HepG2 (cell line): ENCODE data around the gene ZNF318. TPM values are rescaled to one million over a fixed set of nuclear protein-coding genes. Genes with fewer than 3 reads are reported as not detected.

ENCODE experiments used
- ARNTL ChIP-seq: sonication (generic); formaldehyde crosslinking; IDR thresholded peaks from 2 replicates; pipeline ENCODE4 v1.4.0; 2020; ENCODE audit warnings: mild to moderate bottlenecking, missing genetic modification reagents
- ATF7 ChIP-seq, 2 experiments: fragments of 450-650 bp in 1 of 2; sonication (generic) in 1 of 2; formaldehyde crosslinking in 1 of 2; IDR thresholded peaks; 2 replicates each; pipeline versions ENCODE4 v1.4.0 to v1.6.1; 2016 to 2020; ENCODE audit warnings: antibody characterized with exemption in 1 of 2, mild to moderate bottlenecking in 1 of 2, missing genetic modification reagents in 1 of 2
- CHD4 ChIP-seq: fragments of 200-600 bp; sonication (generic); IDR thresholded peaks from 2 replicates; pipeline ENCODE4 v1.7.0; 2017; ENCODE audit warnings: mild to moderate bottlenecking, low read length, borderline replicate concordance
- HNRNPUL1 ChIP-seq: fragments of 200-400 bp; formaldehyde crosslinking; IDR thresholded peaks from 2 replicates; pipeline ENCODE4 v1.6.1; 2017; ENCODE audit warnings: low read depth, mild to moderate bottlenecking, low read length, moderate library complexity
- HOXA5 ChIP-seq: sonication (generic); formaldehyde crosslinking; IDR thresholded peaks from 2 replicates; pipeline ENCODE4 v1.4.0; 2020; ENCODE audit warnings: missing genetic modification reagents
- IRX3 ChIP-seq: sonication (generic); formaldehyde crosslinking; IDR thresholded peaks from 2 replicates; pipeline ENCODE4 v1.8.1; 2023; ENCODE audit warnings: mild to moderate bottlenecking, low read depth, missing genetic modification reagents, borderline replicate concordance
- KDM6A ChIP-seq: IDR thresholded peaks from 2 replicates; pipeline ENCODE4 v1.6.1; 2016; ENCODE audit warnings: low read depth
- KLF6 ChIP-seq: IDR thresholded peaks from 2 replicates; pipeline ENCODE4 v1.8.0; 2016; ENCODE audit warnings: missing biosample characterization, missing genetic modification reagents
- KMT2B ChIP-seq: IDR thresholded peaks from 2 replicates; pipeline ENCODE4 v1.6.1; 2016; ENCODE audit warnings: missing genetic modification reagents, missing compliant biosample characterization
- MEIS2 ChIP-seq: sonication (generic); formaldehyde crosslinking; IDR thresholded peaks from 2 replicates; pipeline ENCODE4 v1.9.0; 2021; ENCODE audit warnings: mild to moderate bottlenecking, missing genetic modification reagents
- PTBP1 ChIP-seq: fragments of 200-400 bp; formaldehyde crosslinking; IDR thresholded peaks from 2 replicates; pipeline ENCODE4 v1.6.1; 2018; ENCODE audit warnings: low read length, low read depth; ENCODE audit not compliant: poor library complexity, severe bottlenecking
- RXRA ChIP-seq: sonication (generic); formaldehyde crosslinking; IDR thresholded peaks from 2 replicates; pipeline ENCODE4 v1.5.1; 2020; ENCODE audit warnings: missing genetic modification reagents
- SIN3A ChIP-seq: IDR thresholded peaks from 2 replicates; pipeline ENCODE4 v1.6.1; 2011; ENCODE audit warnings: low read depth, mild to moderate bottlenecking, control low read depth, low read length, borderline replicate concordance
- SP140L ChIP-seq: sonication (generic); formaldehyde crosslinking; IDR thresholded peaks from 2 replicates; pipeline ENCODE4 v1.4.0; 2020; ENCODE audit warnings: missing genetic modification reagents, borderline replicate concordance
- TRIM24 ChIP-seq: sonication (generic); formaldehyde crosslinking; IDR thresholded peaks from 2 replicates; pipeline ENCODE4 v1.8.0; 2022; ENCODE audit warnings: mild to moderate bottlenecking, missing genetic modification reagents
- ZBTB3 ChIP-seq: sonication (generic); formaldehyde crosslinking; IDR thresholded peaks from 2 replicates; pipeline ENCODE4 v1.4.0; 2020; ENCODE audit warnings: low read depth, mild to moderate bottlenecking, moderate library complexity, missing genetic modification reagents, borderline replicate concordance
- ZC3H4 ChIP-seq: sonication (generic); formaldehyde crosslinking; IDR thresholded peaks from 2 replicates; pipeline ENCODE4 v1.4.0; 2020; ENCODE audit warnings: missing genetic modification reagents, borderline replicate concordance
- ZMYM2 ChIP-seq: sonication (generic); formaldehyde crosslinking; IDR thresholded peaks from 2 replicates; pipeline ENCODE4 v1.8.0; 2022; ENCODE audit warnings: mild to moderate bottlenecking, missing genetic modification reagents
- ZNF138 ChIP-seq: sonication (generic); formaldehyde crosslinking; IDR thresholded peaks from 2 replicates; pipeline ENCODE4 v1.5.0; 2020; ENCODE audit warnings: mild to moderate bottlenecking, low read depth, missing genetic modification reagents
- ZNF530 ChIP-seq: sonication (generic); formaldehyde crosslinking; IDR thresholded peaks from 2 replicates; pipeline ENCODE4 v1.5.0; 2020; ENCODE audit warnings: low read depth, mild to moderate bottlenecking, missing genetic modification reagents
- ZNF589 ChIP-seq: sonication (generic); formaldehyde crosslinking; conservative IDR thresholded peaks from 2 replicates; pipeline ENCODE4 v1.8.0; 2022; ENCODE audit warnings: mild to moderate bottlenecking, moderate library complexity, missing genetic modification reagents
- ZNF670 ChIP-seq: sonication (generic); formaldehyde crosslinking; IDR thresholded peaks from 2 replicates; pipeline ENCODE4 v1.8.0; 2022; ENCODE audit warnings: mild to moderate bottlenecking, missing genetic modification reagents, borderline replicate concordance
- ZNF790 ChIP-seq: sonication (generic); formaldehyde crosslinking; IDR thresholded peaks from 2 replicates; pipeline ENCODE4 v1.8.0; 2022; ENCODE audit warnings: missing genetic modification reagents, mild to moderate bottlenecking, borderline replicate concordance
- ZSCAN29 ChIP-seq: sonication (generic); formaldehyde crosslinking; conservative IDR thresholded peaks from 2 replicates; pipeline ENCODE4 v1.4.0; 2020; ENCODE audit warnings: mild to moderate bottlenecking, missing genetic modification reagents
- polyA plus RNA-seq, 8 experiments: library from polyadenylated mRNA; depleted of rRNA in 3 of 8; stranded (reverse) in 7 of 8; unstranded in 1 of 8; fragments of >200 nt; fragmentation: Illumina TruSeq in 4 of 8; extraction: Trizol in 4 of 8; gene quantifications; 2 replicates each; pipeline versions ENCODE4 v1.2.1 to v1.2.3, GENCODE V29; 2011 to 2016; ENCODE audit warnings: low read depth in 4 of 8, missing spikeins in 1 of 8, mixed read lengths in 1 of 8; ENCODE audit not compliant: insufficient read depth in 1 of 8
- total RNA-seq, 5 experiments: library from RNA; depleted of rRNA; stranded (reverse); fragments of >200 nt; fragmentation: Illumina TruSeq; extraction: Trizol; gene quantifications; 2 replicates each; pipeline ENCODE4 v1.2.3, GENCODE V29; 2016; ENCODE audit warnings: low read depth in 1 of 5
- TF ChIP-seq, protein P1 (sequence below): sonication (generic); formaldehyde crosslinking; IDR thresholded peaks from 2 replicates; pipeline ENCODE4 v1.5.0; 2020; ENCODE audit warnings: missing genetic modification reagents, mild to moderate bottlenecking, borderline replicate concordance
- TF ChIP-seq, protein P2 (sequence below): sonication (generic); formaldehyde crosslinking; IDR thresholded peaks from 2 replicates; pipeline ENCODE4 v1.4.0; 2020; ENCODE audit warnings: missing genetic modification reagents

Gene ZNF318
- total and polyA plus RNA-seq, 2 of the 13 experiments (the other 11 are each of a cell fraction or from before 2014, with no cell fraction given) = 13.0 to 14.5 TPM

DNA sequence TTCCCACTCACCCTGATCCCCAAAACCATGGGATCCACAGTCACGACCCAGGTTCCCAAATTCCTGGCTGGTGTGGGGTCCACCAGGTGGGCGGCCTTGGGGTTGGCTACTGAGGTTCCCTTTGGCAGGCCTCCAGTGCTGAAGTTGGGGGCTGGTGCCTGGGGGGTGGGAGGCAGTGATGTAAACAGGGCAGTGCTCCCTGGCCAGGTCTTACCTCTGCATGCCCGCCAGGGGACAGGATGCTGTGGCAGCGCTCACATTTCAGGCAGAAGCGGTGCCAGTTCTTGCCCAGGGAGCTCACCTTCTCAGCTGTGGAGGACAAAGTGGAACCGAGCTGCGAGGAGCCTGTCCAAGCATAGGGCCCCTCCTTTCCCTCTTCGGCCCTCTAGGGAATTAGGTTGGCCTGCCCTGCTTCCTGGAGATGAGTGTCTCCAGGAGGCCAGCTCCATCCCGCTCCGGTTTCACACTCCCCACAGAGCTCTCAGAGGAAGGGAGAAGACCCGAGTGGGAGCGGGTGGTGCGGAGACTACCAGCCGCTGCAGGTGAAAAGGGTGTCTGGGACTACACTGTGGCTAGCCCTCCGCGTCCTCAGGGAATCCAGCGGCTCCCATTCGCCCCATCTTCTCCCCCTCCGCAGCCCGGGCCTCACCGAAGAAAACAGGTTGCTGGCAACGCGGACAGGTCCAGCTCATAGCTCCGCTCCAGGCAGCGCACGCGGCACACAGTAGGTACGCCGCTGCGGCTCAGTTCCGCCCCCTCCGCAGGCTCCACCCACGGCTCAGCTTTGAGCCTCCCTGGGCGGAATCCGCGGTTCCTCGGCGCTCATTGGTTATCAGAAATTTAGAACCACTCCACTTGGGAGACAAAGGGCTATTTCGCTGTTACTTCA is 61.1 kb downstream of the ZNF318 start, which contains the start of gene CRIP3 (continued):
- no peak for TF ChIP-seq ATF7 (IDR thresholded peaks at IDR 0.05)
- TF ChIP-seq ATF7 (CRISPR knock-in tag; IDR thresholded peaks at IDR 0.05) = no peak
- TF ChIP-seq HNRNPUL1 = no peak
- TF ChIP-seq SP140L (CRISPR knock-in tag) = no peak
- TF ChIP-seq ZNF670 = no peak
- no peak for TF ChIP-seq TRIM24
- no peak for TF ChIP-seq ZNF589 (CRISPR knock-in tag)
- no peak for TF ChIP-seq KLF6 (CRISPR knock-in tag)
- no peak for TF ChIP-seq ZSCAN29 (CRISPR knock-in tag)
- TF ChIP-seq RXRA = no peak
- TF ChIP-seq ZNF790 (CRISPR knock-in tag) = no peak
- no peak for TF ChIP-seq ZBTB3 (CRISPR knock-in tag)
- TF ChIP-seq, protein P1, sequence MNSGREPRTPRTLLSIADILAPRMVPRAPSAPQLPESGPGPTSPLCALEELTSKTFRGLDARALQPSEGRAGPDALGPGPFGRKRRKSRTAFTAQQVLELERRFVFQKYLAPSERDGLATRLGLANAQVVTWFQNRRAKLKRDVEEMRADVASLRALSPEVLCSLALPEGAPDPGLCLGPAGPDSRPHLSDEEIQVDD (CRISPR knock-in tag) = peak; percentile 81; the same call in 1 of the 2 replicates
- no peak for TF ChIP-seq SIN3A
- TF ChIP-seq HOXA5 (CRISPR knock-in tag) = peak; percentile 3; the same call in 1 of the 2 replicates
- TF ChIP-seq ARNTL (CRISPR knock-in tag) = no peak
- peak; percentile 70 for TF ChIP-seq KMT2B
- TF ChIP-seq IRX3 (CRISPR knock-in tag) = no peak
- no peak for TF ChIP-seq ZNF530 (CRISPR knock-in tag)
- TF ChIP-seq CHD4 = no peak
- TF ChIP-seq ZC3H4 (CRISPR knock-in tag) = no peak
- no peak for TF ChIP-seq PTBP1
- TF ChIP-seq, protein P2, sequence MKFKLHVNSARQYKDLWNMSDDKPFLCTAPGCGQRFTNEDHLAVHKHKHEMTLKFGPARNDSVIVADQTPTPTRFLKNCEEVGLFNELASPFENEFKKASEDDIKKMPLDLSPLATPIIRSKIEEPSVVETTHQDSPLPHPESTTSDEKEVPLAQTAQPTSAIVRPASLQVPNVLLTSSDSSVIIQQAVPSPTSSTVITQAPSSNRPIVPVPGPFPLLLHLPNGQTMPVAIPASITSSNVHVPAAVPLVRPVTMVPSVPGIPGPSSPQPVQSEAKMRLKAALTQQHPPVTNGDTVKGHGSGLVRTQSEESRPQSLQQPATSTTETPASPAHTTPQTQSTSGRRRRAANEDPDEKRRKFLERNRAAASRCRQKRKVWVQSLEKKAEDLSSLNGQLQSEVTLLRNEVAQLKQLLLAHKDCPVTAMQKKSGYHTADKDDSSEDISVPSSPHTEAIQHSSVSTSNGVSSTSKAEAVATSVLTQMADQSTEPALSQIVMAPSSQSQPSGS (CRISPR knock-in tag) = no peak
- peak; percentile 36; the same call in 1 of the 2 replicates for TF ChIP-seq ZNF138 (CRISPR knock-in tag)
- peak; percentile 93 for TF ChIP-seq ZMYM2 (CRISPR knock-in tag)
- no peak for TF ChIP-seq MEIS2 (CRISPR knock-in tag)
- no peak for TF ChIP-seq KDM6A (CRISPR knock-in tag)
